ENCODE data around the gene CASTOR2. TPM values are rescaled to one million over a fixed set of nuclear protein-coding genes. Genes with fewer than 3 reads are reported as not detected.

CASTOR2 gene
- total and polyA plus RNA-seq, 2 donors (not counting 3 experiments of a cell fraction or from before 2014, with no cell fraction given), result 9.6 to 25.1 TPM

DNA sequence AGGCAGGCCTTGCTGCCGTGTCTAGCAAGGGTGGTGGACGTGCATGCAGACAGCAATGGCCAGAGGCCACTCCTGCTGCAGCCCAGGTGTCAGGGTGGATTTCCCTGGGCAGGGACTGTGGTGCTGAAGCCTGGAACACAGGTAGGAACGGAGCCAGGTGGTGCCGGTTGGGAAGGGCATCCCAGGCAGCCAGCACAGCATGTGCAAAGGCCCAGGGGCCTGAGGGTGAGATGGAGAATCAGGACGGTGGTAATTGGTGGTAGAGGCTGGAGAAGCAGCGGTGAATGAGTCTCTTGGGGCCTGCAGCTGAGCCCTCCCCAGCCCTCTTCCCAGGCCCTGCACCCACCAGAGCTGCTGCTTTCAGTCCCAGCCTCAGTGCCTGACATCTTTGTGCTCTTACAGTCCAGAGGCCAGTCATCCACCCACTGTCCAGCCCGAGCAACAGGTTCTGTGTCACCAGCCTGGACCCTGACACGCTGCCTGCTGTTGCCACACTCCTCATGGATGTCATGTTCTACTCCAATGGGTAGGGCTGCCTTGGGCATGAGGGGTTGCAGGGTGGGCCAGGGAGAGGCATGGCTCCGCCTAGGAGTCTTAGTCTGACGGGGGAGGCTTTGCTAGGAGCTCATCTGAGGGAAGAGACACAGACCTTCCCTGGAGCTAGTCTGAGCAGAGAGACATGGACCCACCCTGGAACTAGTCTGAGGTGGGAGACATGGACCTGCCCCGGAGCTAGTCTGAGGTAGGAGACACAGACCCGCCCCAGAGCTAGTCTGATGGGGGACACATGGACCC lies 54.3 kb downstream of the CASTOR2 start:
- Histone ChIP-seq H2AFZ (ENCODE audit: low read depth, low read length) (no peak overlapping the region), H4K20me1 (replicated peaks; ENCODE audit: control insufficient read depth, extremely low read depth, insufficient read depth, low read length) (no peaks in the 10 kb centered on the region), H3K27ac (ENCODE audit: insufficient read depth, low read depth, low read length) (no peak overlapping the region), H3K9ac (replicated peaks; ENCODE audit: extremely low read depth, insufficient read depth, low read length) (no peak overlapping the region), H3K79me2 (ENCODE audit: control insufficient read depth, insufficient read depth, low read length) (no peaks in the 10 kb centered on the region), H3K36me3 (ENCODE audit: control insufficient read depth in 2 of 2, extremely low read depth in 1 of 2, insufficient read depth in 2 of 2, low read length in 2 of 2) (peaks cover 0 to 10% of the 10 kb centered on the region in 2 experiments), H3K4me1 (ENCODE audit: control insufficient read depth, extremely low read depth, insufficient read depth, low read length) (no peaks in the 10 kb centered on the region), H3K9me3 (replicated peaks; ENCODE audit: control insufficient read depth, insufficient read depth, low read length) (no peaks in the 10 kb centered on the region), H3K4me3 (replicated peaks in 1 of 3; ENCODE audit: insufficient read depth in 1 of 3, low read depth in 1 of 3, low read length in 3 of 3) (no peak overlapping the region), H3K4me2 (ENCODE audit: insufficient read depth, low read length) (no peak overlapping the region), H3K27me3 (ENCODE audit: control insufficient read depth in 2 of 2, insufficient read depth in 2 of 2, low read length in 2 of 2) (no peaks in the 10 kb centered on the region), H3K9me1 (replicated peaks; ENCODE audit: control insufficient read depth, extremely low read depth, insufficient read depth, low read length) (no peaks in the 10 kb centered on the region)
- DNase-seq (ENCODE audit: low read depth, low spot score) (no peak), FAIRE-seq (no peak)
- dilution Hi-C loops (cut with MboI; ENCODE audit: extremely low pct_ligation_motif_present, low sequenced_read_pairs) (no loop called here), intact Hi-C loops (cut with micrococcal nuclease) (no loop called here)
- no TSS peak for BruUV-seq (replicated peaks)
- TF ChIP-seq JUN (IDR thresholded peaks at IDR 0.05; ENCODE audit: borderline replicate concordance, insufficient read depth, insufficient read length, low read depth), result no peak
- no peak for TF ChIP-seq POLR2AphosphoS5 (IDR thresholded peaks at IDR 0.05; ENCODE audit: insufficient read depth, low read depth, low read length)
- TF ChIP-seq POLR2A (IDR thresholded peaks at IDR 0.05; ENCODE audit: low read depth, low read length), result no peak
- TF ChIP-seq, protein P1, sequence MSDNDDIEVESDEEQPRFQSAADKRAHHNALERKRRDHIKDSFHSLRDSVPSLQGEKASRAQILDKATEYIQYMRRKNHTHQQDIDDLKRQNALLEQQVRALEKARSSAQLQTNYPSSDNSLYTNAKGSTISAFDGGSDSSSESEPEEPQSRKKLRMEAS (IDR thresholded peaks at IDR 0.05; ENCODE audit: insufficient read depth, insufficient read length), result no peak
- no peak for TF ChIP-seq MYC (IDR thresholded peaks at IDR 0.05; ENCODE audit: low read depth, low read length)
- no peak for TF ChIP-seq GATA2 (IDR thresholded peaks at IDR 0.05; ENCODE audit: insufficient read depth, insufficient read length, low read depth, low read length)
- TF ChIP-seq, protein P2, sequence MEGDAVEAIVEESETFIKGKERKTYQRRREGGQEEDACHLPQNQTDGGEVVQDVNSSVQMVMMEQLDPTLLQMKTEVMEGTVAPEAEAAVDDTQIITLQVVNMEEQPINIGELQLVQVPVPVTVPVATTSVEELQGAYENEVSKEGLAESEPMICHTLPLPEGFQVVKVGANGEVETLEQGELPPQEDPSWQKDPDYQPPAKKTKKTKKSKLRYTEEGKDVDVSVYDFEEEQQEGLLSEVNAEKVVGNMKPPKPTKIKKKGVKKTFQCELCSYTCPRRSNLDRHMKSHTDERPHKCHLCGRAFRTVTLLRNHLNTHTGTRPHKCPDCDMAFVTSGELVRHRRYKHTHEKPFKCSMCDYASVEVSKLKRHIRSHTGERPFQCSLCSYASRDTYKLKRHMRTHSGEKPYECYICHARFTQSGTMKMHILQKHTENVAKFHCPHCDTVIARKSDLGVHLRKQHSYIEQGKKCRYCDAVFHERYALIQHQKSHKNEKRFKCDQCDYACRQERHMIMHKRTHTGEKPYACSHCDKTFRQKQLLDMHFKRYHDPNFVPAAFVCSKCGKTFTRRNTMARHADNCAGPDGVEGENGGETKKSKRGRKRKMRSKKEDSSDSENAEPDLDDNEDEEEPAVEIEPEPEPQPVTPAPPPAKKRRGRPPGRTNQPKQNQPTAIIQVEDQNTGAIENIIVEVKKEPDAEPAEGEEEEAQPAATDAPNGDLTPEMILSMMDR (IDR thresholded peaks at IDR 0.05; ENCODE audit: extremely low read depth in 1 of 2, insufficient read depth in 1 of 2, low read depth in 1 of 2, low read length in 2 of 2), result no peak
- no peak for TF ChIP-seq FOS (IDR thresholded peaks at IDR 0.05; ENCODE audit: borderline replicate concordance, insufficient read depth, low read length)
- TF ChIP-seq EZH2 (IDR thresholded peaks at IDR 0.05; ENCODE audit: borderline replicate concordance, low read depth, low read length, severe bottlenecking), result no peak
- POLR2A ChIA-PET, result no interaction called here
- CTCF ChIA-PET, result no interaction called here

Measured in endothelial cell of umbilical vein (primary cell).